HepG2 (cell line): Measurements from ENCODE around the gene CNTD1. TPM values are rescaled to one million over a fixed set of nuclear protein-coding genes. Genes with fewer than 3 reads are reported as not detected.

ENCODE experiments used
- GTF3A ChIP-seq: sonication (generic); formaldehyde crosslinking; conservative IDR thresholded peaks from 2 replicates; pipeline ENCODE4 v1.4.0; 2020; ENCODE audit warnings: mild to moderate bottlenecking, missing genetic modification reagents
- KDM5A ChIP-seq: fragments of 200-600 bp; sonication (generic); IDR thresholded peaks from 2 replicates; pipeline ENCODE4 v1.7.0; 2018; ENCODE audit warnings: antibody characterized with exemption, mild to moderate bottlenecking, low read length, borderline replicate concordance
- MAZ ChIP-seq, 2 experiments: sonication (generic) in 1 of 2; formaldehyde crosslinking in 1 of 2; IDR thresholded peaks; 2 replicates each; pipeline versions ENCODE4 v1.5.0 to v1.6.1; 2012 to 2020; ENCODE audit warnings: low read depth in 2 of 2, mild to moderate bottlenecking in 2 of 2, borderline replicate concordance in 1 of 2, improper control_type of control experiment in 1 of 2, low read length in 1 of 2, missing genetic modification reagents in 1 of 2, moderate library complexity in 1 of 2
- RXRB ChIP-seq: IDR thresholded peaks from 2 replicates; pipeline ENCODE4 v1.6.1; 2016; ENCODE audit warnings: borderline replicate concordance, missing genetic modification reagents, missing compliant biosample characterization
- SRSF1 ChIP-seq: fragments of 200-400 bp; formaldehyde crosslinking; optimal IDR thresholded peaks from 2 replicates; pipeline ENCODE3; 2017; ENCODE audit warnings: mild to moderate bottlenecking, low read depth, low read length, moderate library complexity
- THAP11 ChIP-seq: IDR thresholded peaks from 2 replicates; pipeline ENCODE4 v1.6.1; 2016; ENCODE audit warnings: missing biosample characterization, missing genetic modification reagents
- ZNF251 ChIP-seq: sonication (generic); formaldehyde crosslinking; IDR thresholded peaks from 2 replicates; pipeline ENCODE4 v1.9.0; 2021; ENCODE audit warnings: mild to moderate bottlenecking, missing genetic modification reagents
- ZNF552 ChIP-seq: sonication (generic); formaldehyde crosslinking; IDR thresholded peaks from 2 replicates; pipeline ENCODE4 v1.9.0; 2022; ENCODE audit warnings: missing genetic modification reagents, mild to moderate bottlenecking, borderline replicate concordance
- ZNF564 ChIP-seq: sonication (generic); formaldehyde crosslinking; IDR thresholded peaks from 2 replicates; pipeline ENCODE4 v1.8.1; 2023; ENCODE audit warnings: mild to moderate bottlenecking, missing genetic modification reagents
- ZNF607 ChIP-seq: sonication (generic); formaldehyde crosslinking; IDR thresholded peaks from 2 replicates; pipeline ENCODE4 v1.5.1; 2020; ENCODE audit warnings: missing genetic modification reagents, mild to moderate bottlenecking, borderline replicate concordance
- polyA plus RNA-seq, 8 experiments: library from polyadenylated mRNA; depleted of rRNA in 3 of 8; stranded (reverse) in 7 of 8; unstranded in 1 of 8; fragments of >200 nt; fragmentation: Illumina TruSeq in 4 of 8; extraction: Trizol in 4 of 8; gene quantifications; 2 replicates each; pipeline versions ENCODE4 v1.2.1 to v1.2.3, GENCODE V29; 2011 to 2016; ENCODE audit warnings: low read depth in 4 of 8, missing spikeins in 1 of 8, mixed read lengths in 1 of 8; ENCODE audit not compliant: insufficient read depth in 1 of 8
- total RNA-seq, 5 experiments: library from RNA; depleted of rRNA; stranded (reverse); fragments of >200 nt; fragmentation: Illumina TruSeq; extraction: Trizol; gene quantifications; 2 replicates each; pipeline ENCODE4 v1.2.3, GENCODE V29; 2016; ENCODE audit warnings: low read depth in 1 of 5
- TF ChIP-seq, protein P1 (sequence below), 2 experiments: fragments of 450-650 bp in 1 of 2; sonication (generic) in 1 of 2; formaldehyde crosslinking in 1 of 2; IDR thresholded peaks; 2 replicates each; pipeline versions ENCODE4 v1.6.1 to v1.8.0; 2016 to 2022; ENCODE audit warnings: antibody characterized with exemption in 1 of 2, mild to moderate bottlenecking in 1 of 2, missing genetic modification reagents in 1 of 2
- TF ChIP-seq, protein P2 (sequence below): sonication (generic); formaldehyde crosslinking; IDR thresholded peaks from 2 replicates; pipeline ENCODE4 v1.5.0; 2020; ENCODE audit warnings: mild to moderate bottlenecking, missing genetic modification reagents, moderate library complexity
- TF ChIP-seq, protein P3 (sequence below): sonication (generic); formaldehyde crosslinking; IDR thresholded peaks from 2 replicates; pipeline ENCODE4 v1.4.0; 2020; ENCODE audit warnings: missing genetic modification reagents, mild to moderate bottlenecking, borderline replicate concordance

The CNTD1 gene
- total and polyA plus RNA-seq, 2 of the 13 experiments (the other 11 are each of a cell fraction or from before 2014, with no cell fraction given): 0.11 to 0.15 TPM

DNA sequence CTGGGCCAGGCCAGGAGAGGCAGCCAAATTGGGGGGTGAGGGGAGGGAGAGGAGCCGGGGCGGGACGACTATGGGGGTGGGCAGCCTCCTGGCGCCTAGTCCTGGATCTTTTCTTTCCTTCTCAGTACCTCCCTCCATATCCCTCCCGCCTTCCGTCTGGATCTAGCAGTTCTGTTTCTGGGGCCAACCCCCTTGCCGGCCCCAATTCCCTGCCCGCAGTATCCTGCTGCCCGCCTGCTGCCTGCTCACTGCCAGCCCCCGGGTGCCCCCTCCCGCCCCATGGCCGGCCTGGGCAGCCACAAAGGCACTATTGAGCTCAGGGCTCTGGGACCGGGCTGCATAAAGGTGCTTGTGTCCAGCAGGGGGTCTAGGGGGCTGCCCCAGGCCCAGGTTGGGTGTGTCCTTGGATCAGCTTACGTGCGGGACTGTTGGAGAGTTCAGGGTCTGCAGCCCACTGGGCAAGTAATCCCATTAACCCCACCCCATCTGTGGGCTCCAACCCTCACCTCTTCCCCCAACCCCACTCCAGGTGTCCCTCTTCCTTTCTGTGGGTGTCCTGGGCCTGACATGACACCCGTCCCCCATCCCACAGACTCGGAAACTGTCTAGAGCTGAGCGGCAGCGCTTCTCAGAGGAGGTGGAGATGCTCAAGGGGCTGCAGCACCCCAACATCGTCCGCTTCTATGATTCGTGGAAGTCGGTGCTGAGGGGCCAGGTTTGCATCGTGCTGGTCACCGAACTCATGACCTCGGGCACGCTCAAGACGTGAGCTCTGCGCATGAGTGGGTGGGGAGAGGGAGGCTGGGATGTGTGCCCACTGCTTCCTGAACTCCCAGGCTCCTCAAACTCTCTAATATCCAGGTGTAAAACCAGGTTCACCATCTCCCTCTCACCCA is 16.2 kb upstream of the CNTD1 start (continued):
- TF ChIP-seq, protein P1, sequence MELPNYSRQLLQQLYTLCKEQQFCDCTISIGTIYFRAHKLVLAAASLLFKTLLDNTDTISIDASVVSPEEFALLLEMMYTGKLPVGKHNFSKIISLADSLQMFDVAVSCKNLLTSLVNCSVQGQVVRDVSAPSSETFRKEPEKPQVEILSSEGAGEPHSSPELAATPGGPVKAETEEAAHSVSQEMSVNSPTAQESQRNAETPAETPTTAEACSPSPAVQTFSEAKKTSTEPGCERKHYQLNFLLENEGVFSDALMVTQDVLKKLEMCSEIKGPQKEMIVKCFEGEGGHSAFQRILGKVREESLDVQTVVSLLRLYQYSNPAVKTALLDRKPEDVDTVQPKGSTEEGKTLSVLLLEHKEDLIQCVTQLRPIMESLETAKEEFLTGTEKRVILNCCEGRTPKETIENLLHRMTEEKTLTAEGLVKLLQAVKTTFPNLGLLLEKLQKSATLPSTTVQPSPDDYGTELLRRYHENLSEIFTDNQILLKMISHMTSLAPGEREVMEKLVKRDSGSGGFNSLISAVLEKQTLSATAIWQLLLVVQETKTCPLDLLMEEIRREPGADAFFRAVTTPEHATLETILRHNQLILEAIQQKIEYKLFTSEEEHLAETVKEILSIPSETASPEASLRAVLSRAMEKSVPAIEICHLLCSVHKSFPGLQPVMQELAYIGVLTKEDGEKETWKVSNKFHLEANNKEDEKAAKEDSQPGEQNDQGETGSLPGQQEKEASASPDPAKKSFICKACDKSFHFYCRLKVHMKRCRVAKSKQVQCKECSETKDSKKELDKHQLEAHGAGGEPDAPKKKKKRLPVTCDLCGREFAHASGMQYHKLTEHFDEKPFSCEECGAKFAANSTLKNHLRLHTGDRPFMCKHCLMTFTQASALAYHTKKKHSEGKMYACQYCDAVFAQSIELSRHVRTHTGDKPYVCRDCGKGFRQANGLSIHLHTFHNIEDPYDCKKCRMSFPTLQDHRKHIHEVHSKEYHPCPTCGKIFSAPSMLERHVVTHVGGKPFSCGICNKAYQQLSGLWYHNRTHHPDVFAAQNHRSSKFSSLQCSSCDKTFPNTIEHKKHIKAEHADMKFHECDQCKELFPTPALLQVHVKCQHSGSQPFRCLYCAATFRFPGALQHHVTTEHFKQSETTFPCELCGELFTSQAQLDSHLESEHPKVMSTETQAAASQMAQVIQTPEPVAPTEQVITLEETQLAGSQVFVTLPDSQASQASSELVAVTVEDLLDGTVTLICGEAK (IDR thresholded peaks at IDR 0.05): no peak
- TF ChIP-seq, protein P1 (CRISPR knock-in tag; IDR thresholded peaks at IDR 0.05): no peak
- TF ChIP-seq MAZ (IDR thresholded peaks at IDR 0.05; ENCODE audit: borderline replicate concordance, low read depth, low read length) (no peak), MAZ (CRISPR knock-in tag; IDR thresholded peaks at IDR 0.05; ENCODE audit: low read depth) (peak; percentile 62; the same call in 1 of the 2 replicates), SRSF1 (peak; percentile 76), KDM5A (no peak), ZNF552 (CRISPR knock-in tag) (no peak), ZNF564 (no peak), ZNF607 (CRISPR knock-in tag) (no peak), GTF3A (CRISPR knock-in tag) (no peak), RXRB (CRISPR knock-in tag) (no peak), THAP11 (CRISPR knock-in tag) (no peak), ZNF251 (CRISPR knock-in tag) (no peak)
- TF ChIP-seq, protein P2, sequence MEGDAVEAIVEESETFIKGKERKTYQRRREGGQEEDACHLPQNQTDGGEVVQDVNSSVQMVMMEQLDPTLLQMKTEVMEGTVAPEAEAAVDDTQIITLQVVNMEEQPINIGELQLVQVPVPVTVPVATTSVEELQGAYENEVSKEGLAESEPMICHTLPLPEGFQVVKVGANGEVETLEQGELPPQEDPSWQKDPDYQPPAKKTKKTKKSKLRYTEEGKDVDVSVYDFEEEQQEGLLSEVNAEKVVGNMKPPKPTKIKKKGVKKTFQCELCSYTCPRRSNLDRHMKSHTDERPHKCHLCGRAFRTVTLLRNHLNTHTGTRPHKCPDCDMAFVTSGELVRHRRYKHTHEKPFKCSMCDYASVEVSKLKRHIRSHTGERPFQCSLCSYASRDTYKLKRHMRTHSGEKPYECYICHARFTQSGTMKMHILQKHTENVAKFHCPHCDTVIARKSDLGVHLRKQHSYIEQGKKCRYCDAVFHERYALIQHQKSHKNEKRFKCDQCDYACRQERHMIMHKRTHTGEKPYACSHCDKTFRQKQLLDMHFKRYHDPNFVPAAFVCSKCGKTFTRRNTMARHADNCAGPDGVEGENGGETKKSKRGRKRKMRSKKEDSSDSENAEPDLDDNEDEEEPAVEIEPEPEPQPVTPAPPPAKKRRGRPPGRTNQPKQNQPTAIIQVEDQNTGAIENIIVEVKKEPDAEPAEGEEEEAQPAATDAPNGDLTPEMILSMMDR: peak; percentile 34; the same call in 1 of the 2 replicates
- TF ChIP-seq, protein P3, sequence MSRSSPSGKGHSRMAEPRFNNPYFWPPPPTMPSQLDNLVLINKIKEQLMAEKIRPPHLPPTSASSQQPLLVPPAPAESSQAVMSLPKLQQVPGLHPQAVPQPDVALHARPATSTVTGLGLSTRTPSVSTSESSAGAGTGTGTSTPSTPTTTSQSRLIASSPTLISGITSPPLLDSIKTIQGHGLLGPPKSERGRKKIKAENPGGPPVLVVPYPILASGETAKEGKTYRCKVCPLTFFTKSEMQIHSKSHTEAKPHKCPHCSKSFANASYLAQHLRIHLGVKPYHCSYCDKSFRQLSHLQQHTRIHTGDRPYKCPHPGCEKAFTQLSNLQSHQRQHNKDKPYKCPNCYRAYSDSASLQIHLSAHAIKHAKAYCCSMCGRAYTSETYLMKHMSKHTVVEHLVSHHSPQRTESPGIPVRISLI (CRISPR knock-in tag): no peak
